ENCODE measurements around the gene TBX4.

TBX4 gene

DNA sequence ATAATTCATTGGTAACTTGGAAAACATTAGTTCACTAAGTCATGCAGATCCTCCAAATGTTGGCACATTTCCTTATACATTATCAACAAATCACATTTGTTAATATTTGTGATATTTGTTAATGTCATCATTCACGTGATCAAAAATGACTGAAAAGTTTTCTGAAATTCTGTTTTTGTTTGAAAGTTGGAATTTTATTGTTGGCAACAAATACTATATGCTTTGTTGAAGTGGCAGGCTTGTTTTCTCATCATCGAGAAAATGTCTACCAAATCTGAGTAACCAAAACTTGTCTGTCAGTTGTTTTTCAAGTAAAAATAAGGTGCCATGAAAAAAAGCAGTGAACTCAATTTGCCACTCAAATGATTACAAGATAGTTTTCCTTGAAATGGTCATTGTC lies 75.9 kb downstream of the TBX4 start:
- Histone ChIP-seq H2AFZ (ENCODE audit: low read depth, low read length) (no peak overlapping the region), H2BK5ac (ENCODE audit: low read depth, low read length, poor library complexity, severe bottlenecking) (no peak overlapping the region), H2AK5ac (ENCODE audit: low read length, severe bottlenecking) (no peak overlapping the region), H3K36me3 (ENCODE audit: control insufficient read depth in 1 of 2, insufficient read depth in 2 of 2, low read depth in 1 of 2, low read length in 2 of 2) (no peaks in the 10 kb centered on the region), H3K4me1 (ENCODE audit: control insufficient read depth, insufficient read depth, low read depth, low read length) (no peaks in the 10 kb centered on the region), H3K4me3 (ENCODE audit: insufficient read depth in 1 of 2, low read depth in 1 of 2, low read length in 2 of 2) (no peak overlapping the region), H4K91ac (ENCODE audit: low read length) (no peak overlapping the region), H3K9me3 (ENCODE audit: control insufficient read depth, low read length) (no peaks in the 10 kb centered on the region), H3K27me3 (ENCODE audit: control insufficient read depth in 1 of 2, insufficient read depth in 1 of 2, low read length in 2 of 2) (peaks cover 12 to 27% of the 10 kb centered on the region in 2 experiments), H3K18ac (ENCODE audit: low read depth in 1 of 2, low read length in 2 of 2) (no peak overlapping the region), H3K14ac (ENCODE audit: low read length in 2 of 2) (no peak overlapping the region), H3K9ac (ENCODE audit: low read length) (no peak overlapping the region), H4K8ac (ENCODE audit: low read length) (no peak overlapping the region), H2BK12ac (ENCODE audit: low read length in 2 of 2) (no peak overlapping the region), H3K23ac (ENCODE audit: low read length in 2 of 2) (no peak overlapping the region), H3K4me2 (ENCODE audit: low read length, poor library complexity, severe bottlenecking) (no peak overlapping the region), H3K4ac (ENCODE audit: low read depth in 1 of 2, low read length in 2 of 2) (no peak overlapping the region), H2BK15ac (ENCODE audit: low read depth, poor library complexity, severe bottlenecking) (no peak overlapping the region), H2BK120ac (ENCODE audit: low read depth, low read length) (no peak overlapping the region), H3K79me1 (replicated peaks; ENCODE audit: low read length, poor library complexity, severe bottlenecking) (no peaks in the 10 kb centered on the region), H3K27ac (ENCODE audit: low read length, poor library complexity, severe bottlenecking) (no peak overlapping the region)
- no peak for DNase-seq
- WGBS, result 78% methylated on average over 2 of the region's 2 CpGs

DNA sequence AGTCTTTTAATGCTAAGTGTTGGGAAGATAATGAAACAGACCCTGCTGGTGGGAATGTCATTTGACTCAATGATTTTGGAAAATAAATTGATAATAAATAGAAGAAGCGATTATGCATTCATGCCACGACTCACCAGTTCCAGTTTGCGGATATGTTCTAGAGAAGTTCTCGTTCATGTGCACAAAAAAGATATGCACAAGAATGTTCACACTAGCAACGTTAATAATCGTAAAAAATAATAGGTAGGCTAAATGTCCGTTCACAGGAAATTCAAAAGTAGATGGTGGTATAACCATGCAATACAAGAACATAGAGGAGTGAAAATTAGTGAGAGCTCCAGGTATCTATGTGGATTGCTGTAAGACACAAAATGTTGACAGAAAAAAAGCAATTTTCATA lies 79.0 kb downstream of the TBX4 start:
- Histone ChIP-seq H4K91ac (ENCODE audit: low read length) (no peak overlapping the region), H4K8ac (ENCODE audit: low read length) (no peak overlapping the region), H2AFZ (ENCODE audit: low read depth, low read length) (no peak overlapping the region), H2BK5ac (ENCODE audit: low read depth, low read length, poor library complexity, severe bottlenecking) (no peak overlapping the region), H2BK15ac (ENCODE audit: low read depth, poor library complexity, severe bottlenecking) (no peak overlapping the region), H3K18ac (ENCODE audit: low read depth in 1 of 2, low read length in 2 of 2) (no peak overlapping the region), H3K9me3 (ENCODE audit: control insufficient read depth, low read length) (no peaks in the 10 kb centered on the region), H3K4me1 (ENCODE audit: control insufficient read depth, insufficient read depth, low read depth, low read length) (no peaks in the 10 kb centered on the region), H3K4ac (ENCODE audit: low read depth in 1 of 2, low read length in 2 of 2) (no peak overlapping the region), H3K79me1 (replicated peaks; ENCODE audit: low read length, poor library complexity, severe bottlenecking) (no peaks in the 10 kb centered on the region), H3K4me2 (ENCODE audit: low read length, poor library complexity, severe bottlenecking) (no peak overlapping the region), H2BK12ac (ENCODE audit: low read length in 2 of 2) (no peak overlapping the region), H3K23ac (ENCODE audit: low read length in 2 of 2) (no peak overlapping the region), H2BK120ac (ENCODE audit: low read depth, low read length) (no peak overlapping the region), H3K4me3 (ENCODE audit: insufficient read depth in 1 of 2, low read depth in 1 of 2, low read length in 2 of 2) (no peak overlapping the region), H3K14ac (ENCODE audit: low read length in 2 of 2) (no peak overlapping the region), H3K27me3 (ENCODE audit: control insufficient read depth in 1 of 2, insufficient read depth in 1 of 2, low read length in 2 of 2) (peaks cover 0 to 4% of the 10 kb centered on the region in 2 experiments), H3K9ac (ENCODE audit: low read length) (no peak overlapping the region), H3K36me3 (ENCODE audit: control insufficient read depth in 1 of 2, insufficient read depth in 2 of 2, low read depth in 1 of 2, low read length in 2 of 2) (no peaks in the 10 kb centered on the region), H2AK5ac (ENCODE audit: low read length, severe bottlenecking) (no peak overlapping the region), H3K27ac (ENCODE audit: low read length, poor library complexity, severe bottlenecking) (no peak overlapping the region)
- no peak for DNase-seq
- 89% methylated on average over 7 of the region's 7 CpGs for WGBS

DNA sequence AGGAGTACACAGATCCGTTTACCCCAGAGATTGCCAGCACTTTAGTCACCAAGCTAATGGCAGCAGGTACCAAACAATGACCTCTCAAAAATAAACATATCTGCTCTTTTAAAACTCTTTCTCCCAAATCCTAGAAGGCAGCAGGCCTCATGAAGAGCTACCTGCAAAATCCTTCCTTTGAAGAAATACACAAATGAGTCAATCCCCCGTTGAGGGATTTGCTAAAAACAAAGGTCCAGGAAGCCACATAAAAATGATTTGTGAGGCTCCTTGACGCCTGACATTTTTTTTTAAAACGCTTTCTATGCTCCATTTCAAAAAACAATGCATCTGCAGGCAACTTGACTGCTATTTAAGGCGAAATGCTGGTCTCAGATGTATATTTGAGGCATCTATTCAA lies 80.6 kb downstream of the TBX4 start:
- Histone ChIP-seq H3K4ac (ENCODE audit: low read depth in 1 of 2, low read length in 2 of 2) (no peak overlapping the region), H3K27me3 (ENCODE audit: control insufficient read depth in 1 of 2, insufficient read depth in 1 of 2, low read length in 2 of 2) (no peaks in the 10 kb centered on the region), H3K14ac (ENCODE audit: low read length in 2 of 2) (no peak overlapping the region), H3K9ac (ENCODE audit: low read length) (no peak overlapping the region), H2AFZ (ENCODE audit: low read depth, low read length) (no peak overlapping the region), H4K91ac (ENCODE audit: low read length) (no peak overlapping the region), H3K23ac (ENCODE audit: low read length in 2 of 2) (no peak overlapping the region), H3K27ac (ENCODE audit: low read length, poor library complexity, severe bottlenecking) (no peak overlapping the region), H3K4me2 (ENCODE audit: low read length, poor library complexity, severe bottlenecking) (no peak overlapping the region), H3K9me3 (ENCODE audit: control insufficient read depth, low read length) (no peaks in the 10 kb centered on the region), H2BK12ac (ENCODE audit: low read length in 2 of 2) (no peak overlapping the region), H2BK5ac (ENCODE audit: low read depth, low read length, poor library complexity, severe bottlenecking) (no peak overlapping the region), H3K4me3 (ENCODE audit: insufficient read depth in 1 of 2, low read depth in 1 of 2, low read length in 2 of 2) (no peak overlapping the region), H3K36me3 (ENCODE audit: control insufficient read depth in 1 of 2, insufficient read depth in 2 of 2, low read depth in 1 of 2, low read length in 2 of 2) (no peaks in the 10 kb centered on the region), H2BK120ac (ENCODE audit: low read depth, low read length) (no peak overlapping the region), H3K79me1 (replicated peaks; ENCODE audit: low read length, poor library complexity, severe bottlenecking) (no peaks in the 10 kb centered on the region), H2BK15ac (ENCODE audit: low read depth, poor library complexity, severe bottlenecking) (no peak overlapping the region), H2AK5ac (ENCODE audit: low read length, severe bottlenecking) (no peak overlapping the region), H3K18ac (ENCODE audit: low read depth in 1 of 2, low read length in 2 of 2) (no peak overlapping the region), H4K8ac (ENCODE audit: low read length) (no peak overlapping the region), H3K4me1 (ENCODE audit: control insufficient read depth, insufficient read depth, low read depth, low read length) (no peaks in the 10 kb centered on the region)
- 58% methylated on average over 5 of the region's 5 CpGs for WGBS
- DNase-seq, result no peak

DNA sequence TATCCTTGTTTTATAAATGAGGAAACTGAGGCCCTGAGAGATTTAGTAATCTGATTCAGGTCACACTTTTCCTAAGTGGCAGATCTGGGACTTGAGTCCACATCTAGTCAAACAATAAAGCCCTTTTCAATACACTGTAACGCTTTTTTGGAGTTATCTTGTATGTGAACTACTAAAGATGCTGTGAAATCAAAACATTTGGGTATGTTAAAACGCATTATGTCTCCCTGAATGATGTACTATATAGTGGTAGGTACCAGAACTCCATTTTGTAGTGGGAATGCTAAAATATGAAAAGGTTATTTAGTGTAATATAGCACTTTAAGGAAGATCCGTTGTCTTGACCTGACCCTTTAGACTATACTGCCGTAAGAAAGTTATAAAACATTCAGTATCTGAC lies 81.6 kb downstream of the TBX4 start:
- Histone ChIP-seq H2BK15ac (ENCODE audit: low read depth, poor library complexity, severe bottlenecking) (no peak overlapping the region), H2AFZ (ENCODE audit: low read depth, low read length) (no peak overlapping the region), H3K9me3 (ENCODE audit: control insufficient read depth, low read length) (no peaks in the 10 kb centered on the region), H2AK5ac (ENCODE audit: low read length, severe bottlenecking) (no peak overlapping the region), H3K36me3 (ENCODE audit: control insufficient read depth in 1 of 2, insufficient read depth in 2 of 2, low read depth in 1 of 2, low read length in 2 of 2) (no peaks in the 10 kb centered on the region), H4K8ac (ENCODE audit: low read length) (no peak overlapping the region), H3K9ac (ENCODE audit: low read length) (no peak overlapping the region), H3K14ac (ENCODE audit: low read length in 2 of 2) (no peak overlapping the region), H3K4me3 (ENCODE audit: insufficient read depth in 1 of 2, low read depth in 1 of 2, low read length in 2 of 2) (no peak overlapping the region), H2BK120ac (ENCODE audit: low read depth, low read length) (no peak overlapping the region), H3K4me1 (ENCODE audit: control insufficient read depth, insufficient read depth, low read depth, low read length) (no peaks in the 10 kb centered on the region), H3K4me2 (ENCODE audit: low read length, poor library complexity, severe bottlenecking) (no peak overlapping the region), H3K4ac (ENCODE audit: low read depth in 1 of 2, low read length in 2 of 2) (no peak overlapping the region), H3K27ac (ENCODE audit: low read length, poor library complexity, severe bottlenecking) (no peak overlapping the region), H2BK5ac (ENCODE audit: low read depth, low read length, poor library complexity, severe bottlenecking) (no peak overlapping the region), H3K23ac (ENCODE audit: low read length in 2 of 2) (no peak overlapping the region), H3K79me1 (replicated peaks; ENCODE audit: low read length, poor library complexity, severe bottlenecking) (no peaks in the 10 kb centered on the region), H4K91ac (ENCODE audit: low read length) (no peak overlapping the region), H3K18ac (ENCODE audit: low read depth in 1 of 2, low read length in 2 of 2) (no peak overlapping the region), H2BK12ac (ENCODE audit: low read length in 2 of 2) (no peak overlapping the region), H3K27me3 (ENCODE audit: control insufficient read depth in 1 of 2, insufficient read depth in 1 of 2, low read length in 2 of 2) (no peaks in the 10 kb centered on the region)
- no peak for DNase-seq
- 80% methylated on average over 4 of the region's 4 CpGs for WGBS
